HEK293T (cell line): ENCODE results near the gene ANKRD9.
A peak's percentile ranks its signal among the peaks of the same experiment; 100 is the strongest.
"Not testable (repeated sequence)": the region's sequence is repeated elsewhere in the genome, so short reads cannot be mapped to it uniquely, and the experiment has no call there.

Source experiments
- CTCF ChIA-PET: fragments of 350-600 bp; formaldehyde crosslinking; extraction: SDS; loops from one replicate; lab custom pipeline; 2021; ENCODE audit warnings: antibody characterized with exemption, inconsistent platforms; lab: Yijun Ruan, JAX
- POLR2A ChIA-PET: fragments of 350-600 bp; formaldehyde crosslinking; extraction: SDS; loops from one replicate; lab custom pipeline; 2020; ENCODE audit warnings: antibody characterized with exemption, inconsistent platforms; lab: Yijun Ruan, JAX
- DNase-seq: peaks from one replicate; pipeline ENCODE4 v3.0.0; 2012; ENCODE audit warnings: mixed read lengths; ENCODE audit errors: extremely low spot score
- ARNT ChIP-seq: fragments of 450-650 bp; IDR thresholded peaks from 2 replicates; pipeline ENCODE4 v1.6.1; 2017; ENCODE audit warnings: mild to moderate bottlenecking
- CTBP1 ChIP-seq: fragments of 450-650 bp; IDR thresholded peaks from 2 replicates; pipeline ENCODE4 v1.6.1; 2016; ENCODE audit warnings: borderline replicate concordance
- FOXA1 ChIP-seq: fragments of 450-650 bp; IDR thresholded peaks from 2 replicates; pipeline ENCODE4 v1.6.1; 2016; ENCODE audit warnings: mild to moderate bottlenecking
- FOXK2 ChIP-seq: fragments of 450-650 bp; IDR thresholded peaks from 2 replicates; pipeline ENCODE4 v1.6.1; 2016; ENCODE audit warnings: mild to moderate bottlenecking
- FOXM1 ChIP-seq: fragments of 450-650 bp; IDR thresholded peaks from 2 replicates; pipeline ENCODE4 v1.6.1; 2017; ENCODE audit warnings: mild to moderate bottlenecking, borderline replicate concordance
- HDGF ChIP-seq: fragments of 450-650 bp; IDR thresholded peaks from 2 replicates; pipeline ENCODE4 v1.6.1; 2017; ENCODE audit warnings: antibody characterized with exemption, borderline replicate concordance
- L3MBTL2 ChIP-seq: fragments of 450-650 bp; conservative IDR thresholded peaks from 2 replicates; pipeline ENCODE4 v1.6.1; 2016; ENCODE audit warnings: mild to moderate bottlenecking
- LEF1 ChIP-seq: fragments of 450-650 bp; IDR thresholded peaks from 2 replicates; pipeline ENCODE4 v1.6.1; 2017; ENCODE audit warnings: mild to moderate bottlenecking, borderline replicate concordance
- NFRKB ChIP-seq: fragments of 450-650 bp; IDR thresholded peaks from 2 replicates; pipeline ENCODE4 v1.6.1; 2016; ENCODE audit warnings: mild to moderate bottlenecking, moderate library complexity
- PKNOX1 ChIP-seq: fragments of 450-650 bp; IDR thresholded peaks from 2 replicates; pipeline ENCODE4 v1.6.1; 2016
- SP1 ChIP-seq: fragments of 450-650 bp; IDR thresholded peaks from 2 replicates; pipeline ENCODE4 v1.6.1; 2017
- SUZ12 ChIP-seq: fragments of 450-650 bp; IDR thresholded peaks from 2 replicates; pipeline ENCODE4 v1.6.1; 2016; ENCODE audit warnings: mild to moderate bottlenecking
- TARDBP ChIP-seq: fragments of 450-650 bp; IDR thresholded peaks from 2 replicates; pipeline ENCODE4 v1.6.1; 2016
- ZNF384 ChIP-seq: fragments of 450-650 bp; IDR thresholded peaks from 2 replicates; pipeline ENCODE4 v1.6.1; 2016

Gene ANKRD9

GRCh38 chr14:102525929-102526497 lies 16.4 kb upstream of the ANKRD9 start:
- POLR2A ChIA-PET = interaction anchor here (1.7 to 2.0 kb wide), 2 partner anchors 17 to 65 kb away, joined by 4 to 12 read pairs; no protein-coding TSS in a partner anchor
- TF ChIP-seq LEF1 (no peak), ZNF384 (0 out of 2 replicates have a peak, but pooled peaks have one; percentile 11)
- CTCF ChIA-PET = interaction anchor here (2.5 kb wide), 1 partner anchor 169 kb away, joined by 7 read pairs; no protein-coding TSS in a partner anchor

DNA sequence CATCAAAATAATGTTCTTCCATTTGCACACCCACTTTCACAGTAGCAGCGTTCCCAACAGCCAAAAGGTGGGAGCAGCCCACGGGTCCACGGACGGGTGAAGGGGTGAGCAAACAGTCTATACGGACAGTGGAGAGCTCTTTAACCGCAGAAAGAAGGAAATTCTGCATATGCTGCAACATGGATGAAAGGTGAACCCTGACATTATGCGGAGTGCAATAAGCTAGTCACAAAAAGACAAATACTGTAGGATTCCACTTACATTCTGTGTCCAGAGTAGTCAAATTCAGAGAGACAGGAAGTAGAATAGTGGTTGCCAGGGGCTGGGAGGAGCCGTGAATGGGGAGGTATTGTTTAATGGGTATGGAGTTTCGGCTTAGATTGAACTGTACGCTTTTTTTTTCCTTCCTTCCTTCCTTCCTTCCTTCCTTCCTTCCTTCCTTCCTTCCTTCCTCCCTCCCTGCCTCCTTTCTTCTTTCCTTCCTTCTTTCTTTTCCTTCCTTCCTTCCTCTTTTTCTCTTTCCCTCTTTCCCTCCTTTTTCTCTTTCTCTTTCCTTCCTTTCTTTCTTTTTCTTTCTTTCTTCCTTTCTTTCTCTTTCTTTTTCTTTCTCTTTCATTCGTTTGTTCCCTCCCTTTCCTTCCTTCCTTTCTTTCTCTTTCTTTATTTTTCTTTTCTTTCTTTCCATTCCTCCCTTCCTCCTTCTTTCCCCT lies 15.8 kb upstream of the ANKRD9 start:
- ChIA-PET CTCF (interaction anchor here (0.6 to 2.5 kb wide), 22 partner anchors 9 to 512 kb away, joined by 3 to 7 read pairs (median 3); partner anchors contain the start of gene ANKRD9), POLR2A (interaction anchor here (0.7 to 2.0 kb wide), 15 partner anchors 10 to 169 kb away, joined by 3 to 12 read pairs (median 4); partner anchors contain the start of gene RCOR1)
- TF ChIP-seq L3MBTL2 (peak; percentile 44; the same call in 1 of the 2 replicates), SP1 (no peak)
- DNase-seq = no peak

More at GRCh38 chr14:102525929-102526497, 16.4 kb upstream of the ANKRD9 start:
- no peak for DNase-seq

DNA sequence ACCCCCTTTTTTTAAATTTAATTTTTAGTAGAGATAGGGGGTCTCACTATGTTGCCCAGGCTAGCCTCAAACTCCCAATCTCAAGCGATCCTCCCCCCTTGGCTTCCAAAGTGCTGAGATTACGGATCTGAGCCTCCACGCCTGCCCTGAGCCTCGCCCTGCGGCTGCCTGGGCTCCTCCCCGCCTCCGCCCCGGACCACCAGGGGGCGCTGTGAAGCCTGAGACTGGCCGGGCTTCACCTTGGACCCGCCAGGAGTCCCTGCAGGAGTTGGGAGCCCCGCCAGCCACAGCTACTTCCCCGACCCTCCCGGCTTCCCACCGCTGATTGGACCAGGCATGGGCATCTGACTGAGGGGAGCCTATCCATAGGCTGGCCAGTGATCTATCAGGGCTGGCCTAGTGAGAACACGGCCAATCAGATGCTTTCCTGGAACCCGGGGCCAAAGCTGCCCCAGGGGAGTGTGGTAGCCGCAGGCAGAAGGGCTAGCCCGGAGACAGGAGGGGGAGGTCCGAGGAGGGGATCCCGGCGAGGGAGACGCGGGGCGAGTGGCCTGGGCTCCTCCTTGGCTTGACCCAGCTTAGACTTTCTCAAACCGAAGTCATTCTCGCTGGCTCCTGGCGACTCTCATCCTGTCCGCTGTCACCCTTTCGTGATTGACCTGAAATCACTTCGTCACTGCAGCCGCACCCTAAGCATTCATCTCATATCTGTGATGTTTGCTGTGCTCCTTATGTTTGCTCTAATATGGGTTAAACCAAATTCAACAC lies 15.1 kb upstream of the ANKRD9 start:
- DNase-seq = peak; percentile 99
- POLR2A ChIA-PET = interaction anchor here (0.6 to 2.0 kb wide), 18 partner anchors 9 to 172 kb away, joined by 3 to 12 read pairs (median 4); partner anchors contain the start of gene RCOR1
- TF ChIP-seq HDGF (no peak), FOXK2 (no peak), L3MBTL2 (peak; percentile 53), PKNOX1 (peak; percentile 91)
- CTCF ChIA-PET = interaction anchor here (0.6 to 2.5 kb wide), 22 partner anchors 9 to 513 kb away, joined by 3 to 7 read pairs (median 3); partner anchors contain the start of gene ANKRD9

DNA sequence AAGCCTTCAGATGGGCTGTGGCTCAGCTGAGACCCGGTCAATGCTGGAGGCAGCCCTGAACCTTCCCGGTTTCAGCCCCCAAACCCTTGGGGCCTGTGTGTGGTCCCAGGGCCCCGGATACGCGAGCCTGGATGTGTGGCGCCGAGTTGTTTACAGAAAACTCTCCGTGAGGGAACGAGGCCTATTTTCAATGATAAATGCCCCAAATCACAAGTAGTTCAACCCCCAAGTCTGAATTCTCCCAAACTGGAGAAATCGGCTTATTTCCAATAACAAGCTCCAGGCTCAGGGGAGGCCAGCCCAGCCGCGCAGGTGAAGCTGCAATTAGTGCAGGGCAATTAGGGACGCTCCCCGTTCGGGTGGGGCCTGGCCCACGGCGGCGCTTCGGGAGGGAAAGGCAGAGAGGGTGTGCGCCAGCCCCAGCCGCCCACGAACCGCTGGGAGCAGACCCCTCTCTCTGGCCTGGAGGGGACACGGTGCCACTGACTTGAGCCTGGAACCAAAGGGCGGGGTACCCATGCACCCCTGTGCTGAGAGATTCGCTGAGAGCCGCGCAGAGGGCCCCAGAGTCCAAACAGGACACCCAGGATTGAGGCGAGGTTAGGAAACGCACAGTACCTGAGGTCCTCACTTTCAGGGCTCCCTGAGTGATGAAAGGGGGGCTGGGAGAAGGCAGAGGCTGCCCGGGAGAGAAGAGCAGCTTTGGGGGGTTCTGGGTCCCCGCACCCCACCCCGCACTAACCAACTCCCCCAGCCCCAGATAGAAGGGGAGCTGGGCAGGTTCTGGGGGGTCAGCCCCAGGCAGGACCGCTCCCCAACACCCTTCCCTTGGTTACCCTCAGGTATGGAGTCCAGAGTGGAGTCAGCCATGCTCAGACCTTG lies 14.2 kb upstream of the ANKRD9 start:
- DNase-seq = no peak
- CTCF ChIA-PET = interaction anchor here (1.1 to 2.5 kb wide), 9 partner anchors 8 to 171 kb away, joined by 3 to 7 read pairs (median 3); no protein-coding TSS in a partner anchor
- TF ChIP-seq CTBP1 (no peak), SP1 (no peak), LEF1 (no peak), FOXM1 (no peak)

DNA sequence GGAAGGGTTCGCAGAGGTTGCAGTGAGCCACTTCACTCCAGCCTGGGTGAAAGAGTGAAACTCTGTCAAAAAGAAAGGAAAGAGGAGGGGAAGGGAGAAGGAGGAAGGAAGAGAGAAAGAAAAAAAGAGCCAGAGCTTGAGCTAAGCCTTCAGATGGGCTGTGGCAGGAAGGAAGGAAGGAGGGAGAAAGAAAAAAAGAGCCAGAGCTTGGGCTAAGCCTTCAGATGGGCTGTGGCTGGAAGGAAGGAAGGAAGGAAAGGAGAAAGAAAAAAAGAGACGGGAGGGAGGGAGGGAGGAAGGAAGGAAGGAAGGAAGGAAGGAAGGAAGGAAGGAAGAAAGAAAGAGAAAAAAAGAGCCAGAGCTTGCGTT lies 13.6 kb upstream of the ANKRD9 start:
- DNase-seq = no peak
- CTCF ChIA-PET = interaction anchor here (0.6 kb wide), 1 partner anchor 137 kb away, joined by 3 read pairs; no protein-coding TSS in a partner anchor
- POLR2A ChIA-PET = interaction anchor here (0.9 kb wide), 1 partner anchor 68 kb away, joined by 4 read pairs; no protein-coding TSS in a partner anchor
- TF ChIP-seq NFRKB = no peak
- TF ChIP-seq FOXM1 = no peak
- TF ChIP-seq TARDBP = no peak
- TF ChIP-seq ZNF384 = no peak
- no peak for TF ChIP-seq SUZ12
- no peak for TF ChIP-seq SP1
- no peak for TF ChIP-seq LEF1

More for the DNA sequence above, 14.2 kb upstream of the ANKRD9 start:
- POLR2A ChIA-PET = interaction anchor here (0.6 to 2.0 kb wide), 17 partner anchors 9 to 173 kb away, joined by 3 to 12 read pairs (median 4); no protein-coding TSS in a partner anchor

DNA sequence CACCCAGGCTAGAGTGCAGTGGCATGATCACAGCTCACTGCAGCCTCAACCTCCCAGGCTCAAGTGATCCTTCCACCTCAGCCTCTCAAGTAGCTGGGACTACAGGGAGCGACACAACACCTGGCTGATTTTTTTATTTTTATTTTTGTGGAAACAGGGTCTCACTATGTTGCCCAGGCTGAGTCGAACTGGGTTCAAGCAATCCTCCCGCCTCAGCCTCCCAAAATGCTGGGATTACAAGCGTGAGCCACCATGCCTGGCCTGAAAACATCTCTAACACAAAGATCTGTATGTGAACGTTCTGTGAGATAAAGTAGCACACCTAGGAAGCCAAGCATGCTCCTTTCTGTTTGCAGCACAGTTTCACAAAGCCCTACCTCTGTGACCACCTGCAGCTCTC lies 10.1 kb upstream of the ANKRD9 start:
- not testable (repeated sequence) for DNase-seq
- CTCF ChIA-PET = interaction anchor here (1.4 kb wide), 1 partner anchor 202 kb away, joined by 4 read pairs; no protein-coding TSS in a partner anchor
- POLR2A ChIA-PET = interaction anchor here (1.1 kb wide), 1 partner anchor 89 kb away, joined by 3 read pairs; no protein-coding TSS in a partner anchor

GRCh38 chr14:102518063-102518648 lies 8.6 kb upstream of the ANKRD9 start:
- TF ChIP-seq TARDBP (no peak), ARNT (no peak), CTBP1 (no peak), FOXM1 (no peak), FOXA1 (no peak), L3MBTL2 (no peak), PKNOX1 (no peak)
- ChIA-PET POLR2A (interaction anchor here (1.0 kb wide), 1 partner anchor 10 kb away, joined by 3 read pairs; no protein-coding TSS in a partner anchor), CTCF (interaction anchor here (0.6 to 1.7 kb wide), 2 partner anchors 68 to 80 kb away, joined by 3 to 7 read pairs; no protein-coding TSS in a partner anchor)
- DNase-seq = no peak
